ENCODE results near the gene SERPINB1.

- TF ChIP-seq CTCF (conservative IDR thresholded peaks at IDR 0.05; ENCODE audit: low read length) (0 out of 2 replicates have a peak, but pooled peaks have one; percentile 2), EZH2phosphoT487 (IDR thresholded peaks at IDR 0.05; ENCODE audit: borderline replicate concordance, low read depth, low read length) (no peak)
These were observed 27.0 kb upstream of the SERPINB1 start for GRCh38 chr6:2868637-2869036.
